HepG2 (cell line): ENCODE results near the gene USP15. TPM values are rescaled to one million over a fixed set of nuclear protein-coding genes. Genes with fewer than 3 reads are reported as not detected.

ENCODE experiments used
- ATAC-seq: fragments of 200-7000 bp; cut with Tn5 transposase; 3 replicates; pipeline ENCODE4 v1.9.1; 2020; ENCODE audit warnings: mild to moderate bottlenecking, moderate library complexity
- BruUV-seq: library from RNA; stranded (reverse); fragments of 400-500 nt; replicated peaks from 2 replicates; lab custom pipeline; 2021; lab: Mats Ljungman, UMichigan
- CTCF ChIA-PET: fragments of 300-600 bp; formaldehyde crosslinking; extraction: SDS; loops from one replicate; lab custom pipeline; 2021; ENCODE audit warnings: low total read pairs, inconsistent platforms, low intra/inter-chr PET ratio; lab: Yijun Ruan, JAX
- POLR2A ChIA-PET: fragments of 350-600 bp; sonication (Branson Sonifier 250); formaldehyde crosslinking; loops from one replicate; lab custom pipeline; 2020; ENCODE audit warnings: antibody characterized with exemption, inconsistent platforms; lab: Yijun Ruan, JAX
- DNase-seq: peaks from one replicate; pipeline ENCODE4 v3.0.0-alpha.2; 2015; ENCODE audit warnings: low spot score
- FAIRE-seq: peaks from 3 replicates; lab custom pipeline; 2011; peaks lifted over from hg19 to GRCh38; lab: Jason Lieb, UNC
- H2AFZ ChIP-seq: one replicate; pipeline ENCODE4 v1.6.1; 2011; ENCODE audit warnings: low read length, inconsistent platforms
- H3K27ac ChIP-seq: fragments of 300-600 bp; 3 replicates; pipeline ENCODE4 v1.8.0; 2011; ENCODE audit warnings: mixed run types, mild to moderate bottlenecking, mixed read lengths, low read length, inconsistent platforms; ENCODE audit not compliant: insufficient read depth; ENCODE audit errors: extremely low read length
- H3K27me3 ChIP-seq, 2 experiments: fragments of 200-600 bp in 1 of 2; 2 replicates in 1 of 2; 3 replicates in 1 of 2; pipeline versions ENCODE4 v1.6.0 to v1.8.0; 2011; ENCODE audit warnings: low read length in 2 of 2, mild to moderate bottlenecking in 2 of 2, moderate library complexity in 2 of 2, inconsistent platforms in 1 of 2; ENCODE audit not compliant: insufficient read depth in 2 of 2, control insufficient read depth in 1 of 2
- H3K36me3 ChIP-seq, 2 experiments: fragments of 200-600 bp in 1 of 2; replicated peaks in 1 of 2; 2 replicates in 1 of 2; 3 replicates in 1 of 2; pipeline versions ENCODE4 v1.5.1 to v1.8.0; 2011; ENCODE audit warnings: low read length in 2 of 2, inconsistent platforms in 1 of 2; ENCODE audit not compliant: insufficient read depth in 2 of 2, control insufficient read depth in 1 of 2
- H3K4me1 ChIP-seq: 2 replicates; pipeline ENCODE4 v1.5.1; 2012; ENCODE audit warnings: low read length, inconsistent platforms; ENCODE audit not compliant: insufficient read depth
- H3K4me2 ChIP-seq: 2 replicates; pipeline ENCODE4 v1.6.0; 2011; ENCODE audit warnings: low read depth, low read length, inconsistent platforms
- H3K4me3 ChIP-seq, 3 experiments: fragments of 200-600 bp in 1 of 3; sonication (generic), shearing (Covaris generic) in 1 of 3; replicated peaks in 1 of 3; 2 replicates each; pipeline ENCODE4 v1.5.1; 2011 to 2016; ENCODE audit warnings: low read length in 3 of 3, inconsistent platforms in 2 of 3, low read depth in 2 of 3, mild to moderate bottlenecking in 2 of 3, control low read depth in 1 of 3, mixed read lengths in 1 of 3; ENCODE audit not compliant: insufficient read depth in 1 of 3
- H3K79me2 ChIP-seq: one replicate; pipeline ENCODE4 v1.6.1; 2011; ENCODE audit warnings: low read length, inconsistent platforms; ENCODE audit not compliant: insufficient read depth
- H3K9ac ChIP-seq: 2 replicates; pipeline ENCODE4 v1.6.0; 2011; ENCODE audit warnings: mild to moderate bottlenecking, low read depth, low read length, inconsistent platforms; ENCODE audit not compliant: insufficient read depth
- H3K9me3 ChIP-seq: 2 replicates; pipeline ENCODE4 v1.5.1; 2012; ENCODE audit warnings: mild to moderate bottlenecking, low read length
- H4K20me1 ChIP-seq: 2 replicates; pipeline ENCODE4 v1.6.0; 2011; ENCODE audit warnings: inconsistent platforms, mild to moderate bottlenecking, low read length, moderate library complexity; ENCODE audit not compliant: insufficient read depth
- GZF1 ChIP-seq: sonication (generic); formaldehyde crosslinking; IDR thresholded peaks from 2 replicates; pipeline ENCODE4 v1.5.1; 2020; ENCODE audit warnings: mild to moderate bottlenecking, missing genetic modification reagents
- KDM6A ChIP-seq: IDR thresholded peaks from 2 replicates; pipeline ENCODE4 v1.6.1; 2016; ENCODE audit warnings: low read depth
- MED1 ChIP-seq: sonication (generic); formaldehyde crosslinking; IDR thresholded peaks from 2 replicates; pipeline ENCODE4 v1.4.0; 2020; ENCODE audit warnings: missing genetic modification reagents
- MED13 ChIP-seq: sonication (generic); formaldehyde crosslinking; IDR thresholded peaks from 2 replicates; pipeline ENCODE4 v1.5.0; 2020; ENCODE audit warnings: missing genetic modification reagents
- SPEN ChIP-seq: sonication (generic); formaldehyde crosslinking; IDR thresholded peaks from 2 replicates; pipeline ENCODE4 v1.5.1; 2020; ENCODE audit warnings: low read depth, mild to moderate bottlenecking, missing genetic modification reagents
- ZNF441 ChIP-seq: sonication (generic); formaldehyde crosslinking; IDR thresholded peaks from 2 replicates; pipeline ENCODE4 v1.7.0; 2021; ENCODE audit warnings: missing genetic modification reagents, borderline replicate concordance
- ZNF484 ChIP-seq: sonication (generic); formaldehyde crosslinking; IDR thresholded peaks from 2 replicates; pipeline ENCODE4 v1.5.1; 2020; ENCODE audit warnings: mild to moderate bottlenecking, low read depth, missing genetic modification reagents, borderline replicate concordance
- ZNF777 ChIP-seq: sonication (generic); formaldehyde crosslinking; IDR thresholded peaks from 2 replicates; pipeline ENCODE4 v1.4.0; 2020; ENCODE audit warnings: missing genetic modification reagents
- WGBS: methylation state at CpG from one replicate; pipeline ENCODE4 v1.1.6; 2017; ENCODE audit warnings: low lambda C conversion rate; 5-methylcytosine and 5-hydroxymethylcytosine counted together
- in situ Hi-C: cut with HindIII; loops from 2 replicates; pipeline ENCODE4 v1.10.0; 2017; ENCODE audit warnings: low pct_unique_long_range_greater_than_20kb; ENCODE audit not compliant: extremely low pct_ligation_motif_present
- intact Hi-C: fragments of 100-400 bp; cut with micrococcal nuclease; formaldehyde crosslinking; loops from one replicate; pipeline ENCODE4 v1.10.0; 2022; ENCODE audit not compliant: unreplicated experiment
- polyA plus RNA-seq, 8 experiments: library from polyadenylated mRNA; depleted of rRNA in 3 of 8; stranded (reverse) in 7 of 8; unstranded in 1 of 8; fragments of >200 nt; fragmentation: Illumina TruSeq in 4 of 8; extraction: Trizol in 4 of 8; gene quantifications; 2 replicates each; pipeline versions ENCODE4 v1.2.1 to v1.2.3, GENCODE V29; 2011 to 2016; ENCODE audit warnings: low read depth in 4 of 8, missing spikeins in 1 of 8, mixed read lengths in 1 of 8; ENCODE audit not compliant: insufficient read depth in 1 of 8
- total RNA-seq, 5 experiments: library from RNA; depleted of rRNA; stranded (reverse); fragments of >200 nt; fragmentation: Illumina TruSeq; extraction: Trizol; gene quantifications; 2 replicates each; pipeline ENCODE4 v1.2.3, GENCODE V29; 2016; ENCODE audit warnings: low read depth in 1 of 5
- TF ChIP-seq, protein P1 (sequence below): sonication (generic); formaldehyde crosslinking; conservative IDR thresholded peaks from 2 replicates; pipeline ENCODE4 v1.4.0; 2020; ENCODE audit warnings: mild to moderate bottlenecking, missing genetic modification reagents, moderate library complexity
- TF ChIP-seq, protein P2 (sequence below): sonication (generic); formaldehyde crosslinking; IDR thresholded peaks from 2 replicates; pipeline ENCODE4 v1.5.0; 2020; ENCODE audit warnings: missing genetic modification reagents
- TF ChIP-seq, protein P3 (sequence below): IDR thresholded peaks from 2 replicates; pipeline ENCODE4 v1.6.1; 2016; ENCODE audit warnings: missing compliant biosample characterization, missing genetic modification reagents, borderline replicate concordance

Gene USP15
- total and polyA plus RNA-seq, 2 of the 13 experiments (the other 11 are each of a cell fraction or from before 2014, with no cell fraction given): 17.3 to 51.7 TPM

DNA sequence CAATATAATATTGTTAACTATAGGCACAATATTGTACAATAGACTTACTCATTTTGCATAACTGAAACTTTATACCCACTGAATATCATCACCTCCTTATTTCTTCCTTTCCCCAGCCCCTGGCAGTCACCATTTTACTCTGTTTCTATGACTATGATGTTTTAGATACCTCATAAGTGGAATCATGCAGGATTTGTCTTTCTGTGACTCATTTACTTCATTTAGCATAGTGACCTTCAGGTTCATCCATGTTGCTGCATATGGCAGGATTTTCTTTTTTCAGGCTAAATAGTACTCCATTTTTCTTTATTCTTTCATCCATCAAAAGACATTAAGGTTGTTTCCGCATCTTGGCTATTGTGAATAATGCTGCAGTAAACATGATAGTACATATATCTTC is 18.9 kb downstream of the USP15 start:
- intact Hi-C loops (no loop called here), in situ Hi-C loops (no loop called here)
- Histone ChIP-seq H3K4me3 (no peak overlapping the region), H3K79me2 (peaks cover 89% of the 10 kb centered on the region), H3K9me3 (no peaks in the 10 kb centered on the region), H3K4me1 (peaks cover 9% of the 10 kb centered on the region), H3K9ac (no peak overlapping the region), H3K36me3 (no peaks in the 10 kb centered on the region), H4K20me1 (peaks cover 18% of the 10 kb centered on the region; the same call in 1 of the 2 replicates), H3K27me3 (no peaks in the 10 kb centered on the region), H3K27ac (no peak overlapping the region), H3K4me2 (no peak overlapping the region), H2AFZ (no peak overlapping the region)
- POLR2A ChIA-PET: no interaction called here
- FAIRE-seq: no peak
- no peak for ATAC-seq
- CTCF ChIA-PET: no interaction called here
- WGBS: 92% methylated on average over 1 of the region's 1 CpG
- DNase-seq: no peak
- no TSS peak for BruUV-seq
- TF ChIP-seq ZNF777 (CRISPR knock-in tag): no peak
- no peak for TF ChIP-seq KDM6A (CRISPR knock-in tag)
- TF ChIP-seq, protein P1, sequence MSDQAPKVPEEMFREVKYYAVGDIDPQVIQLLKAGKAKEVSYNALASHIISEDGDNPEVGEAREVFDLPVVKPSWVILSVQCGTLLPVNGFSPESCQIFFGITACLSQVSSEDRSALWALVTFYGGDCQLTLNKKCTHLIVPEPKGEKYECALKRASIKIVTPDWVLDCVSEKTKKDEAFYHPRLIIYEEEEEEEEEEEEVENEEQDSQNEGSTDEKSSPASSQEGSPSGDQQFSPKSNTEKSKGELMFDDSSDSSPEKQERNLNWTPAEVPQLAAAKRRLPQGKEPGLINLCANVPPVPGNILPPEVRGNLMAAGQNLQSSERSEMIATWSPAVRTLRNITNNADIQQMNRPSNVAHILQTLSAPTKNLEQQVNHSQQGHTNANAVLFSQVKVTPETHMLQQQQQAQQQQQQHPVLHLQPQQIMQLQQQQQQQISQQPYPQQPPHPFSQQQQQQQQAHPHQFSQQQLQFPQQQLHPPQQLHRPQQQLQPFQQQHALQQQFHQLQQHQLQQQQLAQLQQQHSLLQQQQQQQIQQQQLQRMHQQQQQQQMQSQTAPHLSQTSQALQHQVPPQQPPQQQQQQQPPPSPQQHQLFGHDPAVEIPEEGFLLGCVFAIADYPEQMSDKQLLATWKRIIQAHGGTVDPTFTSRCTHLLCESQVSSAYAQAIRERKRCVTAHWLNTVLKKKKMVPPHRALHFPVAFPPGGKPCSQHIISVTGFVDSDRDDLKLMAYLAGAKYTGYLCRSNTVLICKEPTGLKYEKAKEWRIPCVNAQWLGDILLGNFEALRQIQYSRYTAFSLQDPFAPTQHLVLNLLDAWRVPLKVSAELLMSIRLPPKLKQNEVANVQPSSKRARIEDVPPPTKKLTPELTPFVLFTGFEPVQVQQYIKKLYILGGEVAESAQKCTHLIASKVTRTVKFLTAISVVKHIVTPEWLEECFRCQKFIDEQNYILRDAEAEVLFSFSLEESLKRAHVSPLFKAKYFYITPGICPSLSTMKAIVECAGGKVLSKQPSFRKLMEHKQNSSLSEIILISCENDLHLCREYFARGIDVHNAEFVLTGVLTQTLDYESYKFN: no peak
- no peak for TF ChIP-seq ZNF441 (CRISPR knock-in tag)
- no peak for TF ChIP-seq GZF1
- TF ChIP-seq ZNF484 (CRISPR knock-in tag): no peak
- TF ChIP-seq, protein P2, sequence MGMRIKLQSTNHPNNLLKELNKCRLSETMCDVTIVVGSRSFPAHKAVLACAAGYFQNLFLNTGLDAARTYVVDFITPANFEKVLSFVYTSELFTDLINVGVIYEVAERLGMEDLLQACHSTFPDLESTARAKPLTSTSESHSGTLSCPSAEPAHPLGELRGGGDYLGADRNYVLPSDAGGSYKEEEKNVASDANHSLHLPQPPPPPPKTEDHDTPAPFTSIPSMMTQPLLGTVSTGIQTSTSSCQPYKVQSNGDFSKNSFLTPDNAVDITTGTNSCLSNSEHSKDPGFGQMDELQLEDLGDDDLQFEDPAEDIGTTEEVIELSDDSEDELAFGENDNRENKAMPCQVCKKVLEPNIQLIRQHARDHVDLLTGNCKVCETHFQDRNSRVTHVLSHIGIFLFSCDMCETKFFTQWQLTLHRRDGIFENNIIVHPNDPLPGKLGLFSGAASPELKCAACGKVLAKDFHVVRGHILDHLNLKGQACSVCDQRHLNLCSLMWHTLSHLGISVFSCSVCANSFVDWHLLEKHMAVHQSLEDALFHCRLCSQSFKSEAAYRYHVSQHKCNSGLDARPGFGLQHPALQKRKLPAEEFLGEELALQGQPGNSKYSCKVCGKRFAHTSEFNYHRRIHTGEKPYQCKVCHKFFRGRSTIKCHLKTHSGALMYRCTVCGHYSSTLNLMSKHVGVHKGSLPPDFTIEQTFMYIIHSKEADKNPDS (CRISPR knock-in tag): no peak
- no peak for TF ChIP-seq SPEN (CRISPR knock-in tag)
- TF ChIP-seq, protein P3, sequence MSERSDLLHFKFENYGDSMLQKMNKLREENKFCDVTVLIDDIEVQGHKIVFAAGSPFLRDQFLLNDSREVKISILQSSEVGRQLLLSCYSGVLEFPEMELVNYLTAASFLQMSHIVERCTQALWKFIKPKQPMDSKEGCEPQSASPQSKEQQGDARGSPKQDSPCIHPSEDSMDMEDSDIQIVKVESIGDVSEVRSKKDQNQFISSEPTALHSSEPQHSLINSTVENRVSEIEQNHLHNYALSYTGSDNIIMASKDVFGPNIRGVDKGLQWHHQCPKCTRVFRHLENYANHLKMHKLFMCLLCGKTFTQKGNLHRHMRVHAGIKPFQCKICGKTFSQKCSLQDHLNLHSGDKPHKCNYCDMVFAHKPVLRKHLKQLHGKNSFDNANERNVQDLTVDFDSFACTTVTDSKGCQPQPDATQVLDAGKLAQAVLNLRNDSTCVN (CRISPR knock-in tag): no peak
- no peak for TF ChIP-seq MED13
- TF ChIP-seq MED1 (CRISPR knock-in tag): no peak
